ENCODE results near the gene NUAK1. TPM values are rescaled to one million over a fixed set of nuclear protein-coding genes. Genes with fewer than 3 reads are reported as not detected.
"Not testable (repeated sequence)": the region's sequence is repeated elsewhere in the genome, so short reads cannot be mapped to it uniquely, and the experiment has no call there.

NUAK1 gene
- total RNA-seq, 6 donors from 2014 or later = 7.1 to 28.7 (median 10.9) TPM

DNA sequence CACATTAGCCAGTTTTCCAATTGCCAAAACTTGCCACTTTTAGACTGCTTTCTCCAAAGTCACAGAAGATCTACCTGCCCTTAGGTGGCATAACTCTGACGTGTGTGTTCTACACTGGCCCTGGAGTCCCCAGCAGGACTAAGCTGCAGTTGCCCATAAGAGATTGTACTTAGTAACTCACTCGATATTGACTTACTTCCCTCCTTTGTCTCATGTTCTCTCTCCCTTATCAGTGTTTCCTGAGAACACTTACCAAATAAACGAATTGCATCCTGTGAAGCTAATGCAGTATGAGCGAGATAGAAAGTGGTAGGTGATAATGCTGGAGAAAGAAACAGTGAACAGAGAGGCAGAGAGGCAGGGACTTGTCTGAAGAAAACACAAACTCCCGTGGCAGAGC is 117.2 kb downstream of the NUAK1 start:
- TF ChIP-seq EP300 (IDR thresholded peaks at IDR 0.05) (no peak), POLR2A (IDR thresholded peaks at IDR 0.05) (no peak), POLR2AphosphoS5 (IDR thresholded peaks at IDR 0.05) (no peak)
- TF ChIP-seq, protein P1, sequence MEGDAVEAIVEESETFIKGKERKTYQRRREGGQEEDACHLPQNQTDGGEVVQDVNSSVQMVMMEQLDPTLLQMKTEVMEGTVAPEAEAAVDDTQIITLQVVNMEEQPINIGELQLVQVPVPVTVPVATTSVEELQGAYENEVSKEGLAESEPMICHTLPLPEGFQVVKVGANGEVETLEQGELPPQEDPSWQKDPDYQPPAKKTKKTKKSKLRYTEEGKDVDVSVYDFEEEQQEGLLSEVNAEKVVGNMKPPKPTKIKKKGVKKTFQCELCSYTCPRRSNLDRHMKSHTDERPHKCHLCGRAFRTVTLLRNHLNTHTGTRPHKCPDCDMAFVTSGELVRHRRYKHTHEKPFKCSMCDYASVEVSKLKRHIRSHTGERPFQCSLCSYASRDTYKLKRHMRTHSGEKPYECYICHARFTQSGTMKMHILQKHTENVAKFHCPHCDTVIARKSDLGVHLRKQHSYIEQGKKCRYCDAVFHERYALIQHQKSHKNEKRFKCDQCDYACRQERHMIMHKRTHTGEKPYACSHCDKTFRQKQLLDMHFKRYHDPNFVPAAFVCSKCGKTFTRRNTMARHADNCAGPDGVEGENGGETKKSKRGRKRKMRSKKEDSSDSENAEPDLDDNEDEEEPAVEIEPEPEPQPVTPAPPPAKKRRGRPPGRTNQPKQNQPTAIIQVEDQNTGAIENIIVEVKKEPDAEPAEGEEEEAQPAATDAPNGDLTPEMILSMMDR (IDR thresholded peaks at IDR 0.05) = no peak
- peaks cover 3 to 14% (median 7%) of the 10 kb centered on the region in 4 donors for H3K4me1 ChIP-seq
- H3K4me3 ChIP-seq = no peak overlapping the region
- DNase-seq = no peak
- H3K36me3 ChIP-seq = no peaks in the 10 kb centered on the region
- H3K9me3 ChIP-seq = peaks cover 3 to 7% (median 6%) of the 10 kb centered on the region in 4 donors
- 34 to 38% methylated on average over 5 of the region's 5 CpGs for WGBS, 2 donors
- H3K27me3 ChIP-seq = no peaks in the 10 kb centered on the region
- no peak overlapping the region for H3K27ac ChIP-seq
- no peak for ATAC-seq (ENCODE audit: low FRiP score in 2 of 2)

DNA sequence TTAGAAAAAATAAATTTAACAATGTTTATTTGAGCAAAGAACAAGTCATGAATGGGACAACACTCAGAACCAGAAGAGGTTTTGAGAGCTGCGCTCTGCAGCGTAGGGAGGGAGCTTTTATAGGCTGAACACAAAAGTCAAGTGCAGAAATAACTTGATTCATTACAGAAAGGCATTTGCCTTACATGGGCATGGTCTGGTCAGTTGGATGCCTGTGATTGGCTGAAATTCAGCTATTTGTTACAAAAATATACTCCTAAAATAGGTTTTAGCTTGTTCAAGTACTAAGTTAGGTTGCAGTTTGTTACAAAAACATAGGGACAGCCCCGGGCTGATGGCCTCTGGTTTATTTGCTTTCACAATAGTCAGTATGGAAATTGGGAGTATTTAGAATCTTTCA is 118.0 kb downstream of the NUAK1 start:
- no peak for DNase-seq

DNA sequence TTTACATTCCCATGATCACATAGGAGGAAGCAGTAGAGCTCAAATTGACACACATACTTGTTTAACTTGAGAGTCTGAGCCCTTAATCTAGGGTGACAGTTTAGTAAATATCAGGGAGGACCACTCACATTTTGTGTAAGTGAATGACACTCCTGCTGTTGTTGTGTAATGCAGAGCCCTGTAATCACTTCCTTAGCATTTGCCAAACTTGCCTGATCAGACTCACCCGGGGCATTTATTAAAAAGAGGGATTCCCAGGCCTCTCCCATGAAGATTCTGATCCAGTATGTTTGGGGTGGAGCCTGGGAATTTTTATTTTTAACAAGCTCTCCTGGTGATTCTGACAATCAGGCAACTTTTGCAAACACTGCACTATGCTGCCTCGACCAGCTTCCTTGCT is 119.6 kb downstream of the NUAK1 start:
- Histone ChIP-seq H3K9me3 (peaks cover 3 to 7% (median 6%) of the 10 kb centered on the region in 4 donors), H3K4me1 (peaks cover 3 to 14% (median 7%) of the 10 kb centered on the region in 4 donors), H3K27ac (no peak overlapping the region), H3K4me3 (no peak overlapping the region), H3K36me3 (no peaks in the 10 kb centered on the region), H3K27me3 (no peaks in the 10 kb centered on the region)
- TF ChIP-seq, protein P1 (IDR thresholded peaks at IDR 0.05) = no peak
- no peak for TF ChIP-seq POLR2AphosphoS5 (IDR thresholded peaks at IDR 0.05)
- TF ChIP-seq EP300 (IDR thresholded peaks at IDR 0.05) = no peak
- TF ChIP-seq POLR2A (IDR thresholded peaks at IDR 0.05) = no peak
- ATAC-seq (ENCODE audit: low FRiP score in 2 of 2) = no peak
- WGBS, 2 donors = 64 to 66% methylated on average over 2 of the region's 2 CpGs
- DNase-seq = no peak

More for the DNA sequence above, 118.0 kb downstream of the NUAK1 start:
- peaks cover 3 to 7% (median 6%) of the 10 kb centered on the region in 4 donors for H3K9me3 ChIP-seq
- WGBS, 2 donors = 56 to 66% methylated on average over 3 of the region's 3 CpGs
- no peak overlapping the region for H3K27ac ChIP-seq
- TF ChIP-seq POLR2A (IDR thresholded peaks at IDR 0.05) = no peak
- TF ChIP-seq POLR2AphosphoS5 (IDR thresholded peaks at IDR 0.05) = no peak
- TF ChIP-seq, protein P1 (IDR thresholded peaks at IDR 0.05) = no peak
- no peak for TF ChIP-seq EP300 (IDR thresholded peaks at IDR 0.05)
- ATAC-seq (ENCODE audit: low FRiP score in 2 of 2) = peak in 1 of 2 donors; percentile 73
- no peaks in the 10 kb centered on the region for H3K36me3 ChIP-seq
- peaks cover 3 to 14% (median 7%) of the 10 kb centered on the region in 4 donors for H3K4me1 ChIP-seq
- no peaks in the 10 kb centered on the region for H3K27me3 ChIP-seq
- no peak overlapping the region for H3K4me3 ChIP-seq

DNA sequence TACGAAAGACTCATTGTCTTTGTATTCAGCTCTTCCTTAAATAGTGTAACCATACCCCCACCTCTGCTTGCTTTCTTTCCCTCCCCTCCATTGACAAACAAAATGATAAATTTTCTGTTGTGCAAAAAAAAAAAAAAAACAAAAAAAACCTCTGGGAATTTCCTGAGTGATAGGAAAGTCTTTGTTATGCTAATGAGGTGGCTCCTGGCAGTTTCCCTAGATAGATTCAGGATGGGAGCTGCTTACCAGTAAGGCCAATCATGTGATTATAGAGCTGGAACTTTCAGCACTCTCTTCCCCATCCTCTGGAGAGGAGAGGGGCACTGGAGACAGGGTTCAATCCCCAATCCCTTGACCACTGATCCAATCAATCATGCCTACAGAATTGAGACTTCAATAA is 120.5 kb downstream of the NUAK1 start:
- WGBS, 2 donors = 95 to 97% methylated on average over 1 of the region's 1 CpG

DNA sequence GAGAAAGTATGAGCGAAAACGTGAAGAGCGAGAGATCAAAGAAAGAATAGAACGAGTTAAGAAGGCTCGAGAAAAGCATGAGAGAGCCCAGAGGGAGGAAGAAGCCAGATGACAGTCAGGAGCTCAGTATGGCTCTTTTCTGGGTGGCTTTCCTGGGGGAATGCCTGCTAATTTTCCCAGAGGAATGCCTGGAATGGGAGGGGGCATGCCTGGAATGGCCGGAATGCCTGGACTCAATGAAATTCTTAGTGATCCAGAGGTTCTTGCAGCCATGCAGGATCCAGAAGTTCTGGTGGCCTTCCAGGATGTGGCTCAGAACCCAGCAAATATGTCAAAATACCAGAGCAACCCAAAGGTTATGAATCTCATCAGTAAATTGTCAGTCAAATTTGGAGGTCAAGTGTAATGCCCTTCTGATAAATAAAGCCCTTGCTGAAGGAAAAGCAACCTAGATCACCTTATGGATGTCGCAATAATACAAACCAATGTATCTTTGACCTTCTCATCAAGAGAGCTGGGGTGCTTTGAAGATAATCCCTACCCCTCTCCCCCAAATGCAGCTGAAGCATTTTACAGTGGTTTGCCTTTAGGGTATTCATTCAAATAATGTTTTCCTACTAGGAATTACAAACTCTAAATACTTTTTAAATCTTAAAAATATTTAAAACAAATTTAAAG is 122.0 kb downstream of the NUAK1 start:
- not testable (repeated sequence) for H3K36me3 ChIP-seq; H3K4me3 ChIP-seq; H3K27me3 ChIP-seq; H3K27ac ChIP-seq; H3K9me3 ChIP-seq; ATAC-seq (ENCODE audit: low FRiP score in 2 of 2); H3K4me1 ChIP-seq; DNase-seq
- 91 to 92% methylated on average over 7 of the region's 7 CpGs for WGBS, 2 donors

More for the DNA sequence above, 120.5 kb downstream of the NUAK1 start:
- TF ChIP-seq, protein P1 (IDR thresholded peaks at IDR 0.05) = no peak
- TF ChIP-seq POLR2AphosphoS5 (IDR thresholded peaks at IDR 0.05) = no peak
- no peak for DNase-seq
- Histone ChIP-seq H3K4me3 (no peak overlapping the region), H3K4me1 (peaks cover 3 to 14% (median 7%) of the 10 kb centered on the region in 4 donors), H3K27ac (no peak overlapping the region), H3K27me3 (no peaks in the 10 kb centered on the region), H3K9me3 (peaks cover 3 to 7% (median 6%) of the 10 kb centered on the region in 4 donors), H3K36me3 (no peaks in the 10 kb centered on the region)
- no peak for ATAC-seq (ENCODE audit: low FRiP score in 2 of 2)
